HEK293 (cell line): ENCODE results near the gene CSMD2.

Experiments used
- GLI2 ChIP-seq: fragments of 450-650 bp; formaldehyde crosslinking; IDR thresholded peaks from 2 replicates; pipeline ENCODE4; 2017; ENCODE audit warnings: missing biosample characterization, missing genetic modification characterization, low read depth, borderline replicate concordance
- MYNN ChIP-seq: fragments of 450-650 bp; formaldehyde crosslinking; IDR thresholded peaks from 2 replicates; pipeline ENCODE4 v1.5.1; 2016; ENCODE audit warnings: missing biosample characterization, missing genetic modification characterization, borderline replicate concordance
- ZBTB26 ChIP-seq: fragments of 450-650 bp; formaldehyde crosslinking; optimal IDR thresholded peaks from 2 replicates; pipeline ENCODE3; 2016; ENCODE audit warnings: missing biosample characterization, mild to moderate bottlenecking, missing genetic modification characterization
- ZFP41 ChIP-seq: fragments of 450-650 bp; formaldehyde crosslinking; IDR thresholded peaks from 2 replicates; pipeline ENCODE4 v1.5.1; 2016; ENCODE audit warnings: missing biosample characterization, missing genetic modification characterization, borderline replicate concordance
- ZNF274 ChIP-seq, 2 experiments: fragments of 200-500 bp in 1 of 2; fragments of 450-650 bp in 1 of 2; sonication (Bioruptor generic) in 1 of 2; formaldehyde crosslinking in 1 of 2; IDR thresholded peaks; 2 replicates each; pipeline versions ENCODE4 v1.5.1 to v1.6.1; 2014 to 2016; ENCODE audit warnings: borderline replicate concordance in 1 of 2, inconsistent platforms in 1 of 2, low read length in 1 of 2, missing biosample characterization in 1 of 2, missing genetic modification characterization in 1 of 2
- ZNF692 ChIP-seq: fragments of 450-650 bp; formaldehyde crosslinking; IDR thresholded peaks from 2 replicates; pipeline ENCODE4 v1.5.1; 2016; ENCODE audit warnings: missing biosample characterization, missing genetic modification characterization
- ZSCAN5A ChIP-seq: fragments of 450-650 bp; formaldehyde crosslinking; IDR thresholded peaks from 2 replicates; pipeline ENCODE4 v1.5.1; 2016; ENCODE audit warnings: missing biosample characterization, missing genetic modification characterization

- no peak for TF ChIP-seq ZNF274 (IDR thresholded peaks at IDR 0.05; ENCODE audit: low read length)
- TF ChIP-seq ZNF274 (tag by site-specific recombination; IDR thresholded peaks at IDR 0.05; ENCODE audit: borderline replicate concordance), result no peak
- no peak for TF ChIP-seq ZNF692 (tag by site-specific recombination)
- no peak for TF ChIP-seq GLI2 (tag by site-specific recombination)
- TF ChIP-seq ZSCAN5A (tag by site-specific recombination), result no peak
- no peak for TF ChIP-seq MYNN
- no peak for TF ChIP-seq ZBTB26 (tag by site-specific recombination)
- no peak for TF ChIP-seq ZFP41 (tag by site-specific recombination)
Measured at GRCh38 chr1:33836911-33837310, 328.1 kb downstream of the CSMD2 start.
